Bone marrow (tissue), 2 donors: Measurements from ENCODE around the gene CHSY1.
"Not testable (repeated sequence)": the region's sequence is repeated elsewhere in the genome, so short reads cannot be mapped to it uniquely, and the experiment has no call there.

ENCODE experiments used
- DNase-seq, 2 donors: peaks; one replicate each; lab custom pipeline; 2025; lab: John Stamatoyannopoulos, UW

Gene CHSY1

DNA sequence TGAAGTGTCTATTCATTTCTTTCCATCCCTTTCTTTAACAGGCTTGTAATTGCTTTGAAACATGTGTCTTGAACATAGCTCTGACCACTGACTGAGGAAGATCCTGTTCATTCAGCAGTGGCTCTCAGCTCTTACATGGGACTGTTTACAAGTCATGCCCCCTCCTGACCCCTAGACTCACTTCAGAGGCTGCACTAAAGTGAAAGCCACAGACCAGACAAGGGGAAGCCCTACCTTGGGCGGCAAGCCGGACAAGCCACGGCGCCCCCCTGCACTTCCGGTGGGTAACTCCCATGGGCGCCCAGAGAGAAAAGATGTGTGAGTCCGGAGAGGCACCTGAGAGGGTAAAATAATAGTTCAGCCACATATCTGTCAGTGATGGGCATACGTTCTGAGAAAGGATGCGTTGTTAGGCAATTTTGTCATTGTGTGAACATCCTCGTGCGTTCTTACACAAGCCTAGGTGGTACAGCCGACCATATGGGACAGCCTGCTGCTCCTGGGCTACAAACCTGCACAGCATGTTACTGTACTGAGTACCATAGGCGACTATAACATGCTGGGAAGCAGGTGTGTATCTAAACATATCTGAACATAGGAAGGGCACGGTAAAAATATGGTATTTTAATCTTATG, 116.2 kb downstream of the CHSY1 start:
- no peak for DNase-seq

DNA sequence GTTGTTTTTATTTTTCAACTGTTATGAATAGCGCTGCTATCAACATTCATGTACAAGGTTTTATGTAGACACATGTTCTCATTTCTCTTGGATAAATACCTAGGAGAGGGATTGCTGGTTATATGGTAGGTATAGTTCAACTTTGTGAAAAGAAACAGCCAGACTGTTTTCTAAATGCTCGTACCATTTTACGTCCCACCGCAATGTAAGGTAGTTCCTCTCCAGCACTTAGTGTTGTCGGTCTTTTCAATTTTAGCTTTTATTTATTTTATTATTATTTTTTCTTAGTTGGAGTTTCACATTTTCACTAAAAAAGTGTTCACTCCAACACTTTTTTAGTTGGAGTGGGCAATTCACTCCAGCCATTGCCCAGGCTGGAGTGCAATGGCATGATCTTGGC, 117.1 kb downstream of the CHSY1 start:
- no peak for DNase-seq

DNA sequence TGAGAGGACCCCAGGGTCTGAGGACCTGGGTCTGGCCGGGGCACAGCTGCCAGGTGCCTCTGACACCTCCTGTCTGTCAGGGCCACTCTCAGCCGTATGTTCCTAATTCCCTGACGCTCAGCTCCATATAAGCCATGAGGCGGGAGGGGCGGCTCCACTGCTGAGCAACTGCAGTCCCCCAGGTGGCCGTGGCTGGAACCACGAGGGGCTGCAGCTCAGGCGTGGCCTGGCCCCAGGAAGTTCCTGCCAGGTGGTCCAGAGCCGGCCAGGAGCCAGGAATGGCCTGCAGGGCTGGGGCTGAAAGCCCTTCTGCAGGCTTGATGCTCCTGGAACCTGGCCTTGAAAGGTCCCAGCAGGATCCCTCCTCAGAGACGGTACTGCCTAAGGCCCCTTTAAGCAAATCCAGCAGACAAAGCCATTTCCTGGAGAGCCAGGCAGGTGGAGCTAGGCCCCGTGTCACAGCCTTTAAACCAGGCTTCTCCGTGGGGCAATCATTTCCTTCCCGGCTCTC, 118.0 kb downstream of the CHSY1 start:
- no peak for DNase-seq

DNA sequence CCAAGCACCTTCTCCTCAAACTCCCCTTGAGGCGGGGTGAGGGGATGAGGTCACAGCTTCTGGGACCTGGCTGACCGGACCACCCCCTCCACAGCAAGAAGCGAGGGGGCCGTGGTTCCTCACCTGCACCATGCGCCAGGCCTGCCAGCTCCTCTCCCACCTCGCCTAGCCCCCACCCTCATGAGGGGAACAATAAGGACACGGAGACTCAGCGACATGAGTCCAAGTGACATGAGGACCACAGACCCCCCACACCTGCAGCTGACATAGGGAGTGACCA, 118.7 kb downstream of the CHSY1 start:
- DNase-seq, result no peak

DNA sequence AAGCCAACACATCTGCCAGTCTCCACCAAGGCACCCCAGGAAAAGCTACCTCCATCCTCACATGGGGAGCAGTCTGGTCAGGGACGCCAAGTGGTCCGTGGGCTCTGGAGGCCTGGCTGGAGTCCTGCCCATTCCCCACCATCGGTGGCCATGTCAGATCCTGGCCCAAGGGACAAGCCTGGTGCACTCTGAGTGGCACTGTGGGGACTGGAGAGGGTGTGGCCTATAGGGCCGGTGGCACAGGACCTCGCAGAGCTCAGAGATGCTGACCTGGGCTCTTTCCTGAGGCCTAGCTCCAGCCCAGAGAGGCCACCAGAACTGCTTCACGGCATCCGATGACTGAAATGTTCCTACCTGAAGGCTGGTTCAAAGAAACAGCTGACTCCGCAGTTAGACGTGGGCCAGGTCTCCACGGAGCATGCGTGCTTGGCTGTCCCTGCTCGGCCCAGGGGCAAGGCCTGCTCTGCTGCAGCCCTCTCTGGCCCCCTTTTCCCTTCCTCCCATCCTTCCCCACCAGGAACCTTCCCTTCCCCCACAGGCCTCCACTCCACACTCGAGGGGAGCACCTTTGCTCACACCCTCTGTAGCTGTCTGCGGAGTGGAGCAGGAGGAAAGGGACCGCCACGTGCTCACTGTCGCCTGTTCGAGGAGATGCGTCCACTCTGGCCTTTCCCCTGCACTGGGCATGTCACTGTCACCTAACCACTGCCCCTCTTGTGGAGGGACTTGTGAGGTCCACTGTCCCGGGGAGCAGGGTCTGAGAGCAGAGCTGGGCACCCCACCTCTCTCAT, 119.3 kb downstream of the CHSY1 start:
- DNase-seq, result no peak

DNA sequence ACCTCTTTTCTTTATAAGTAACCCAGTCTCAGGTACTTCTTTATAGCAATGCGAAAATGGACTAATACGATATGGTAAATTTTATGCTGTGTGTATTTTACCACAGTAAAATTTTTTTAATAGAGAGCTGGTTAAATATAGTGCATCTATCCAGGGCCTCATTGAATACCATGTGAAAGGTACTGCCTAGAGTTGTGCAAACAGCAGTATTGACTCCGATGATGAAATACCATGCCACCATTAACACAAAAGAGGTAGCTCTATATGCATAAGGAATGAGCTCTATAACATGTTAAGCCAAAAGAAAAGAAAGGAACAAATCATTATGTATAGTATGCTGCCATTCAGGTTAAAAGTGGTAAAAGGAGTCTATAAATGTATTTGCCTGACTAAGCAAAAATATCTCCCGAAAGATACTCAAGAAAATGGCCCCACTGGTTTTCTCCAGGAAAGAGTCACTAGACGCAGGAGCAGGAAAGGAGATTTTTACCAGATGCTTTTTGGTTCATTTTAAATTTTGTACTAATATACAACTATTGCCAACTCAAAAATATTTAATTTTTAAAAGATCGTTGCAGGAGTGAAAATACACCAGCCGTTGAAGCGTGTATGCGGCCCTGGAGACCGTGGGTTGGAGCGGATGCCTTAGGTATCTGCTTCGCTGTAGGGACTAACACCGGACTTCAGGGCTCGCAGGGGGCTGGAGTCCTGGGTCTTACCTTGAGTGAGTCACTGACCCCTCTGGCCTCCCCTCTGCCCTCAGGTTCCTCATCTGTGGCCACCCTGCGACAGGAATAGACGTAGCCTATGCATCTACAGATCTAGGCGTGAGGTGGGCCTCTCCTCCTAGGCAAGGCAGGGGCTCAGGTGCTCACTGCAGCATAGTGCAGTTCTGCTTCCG, 120.1 kb downstream of the CHSY1 start:
- DNase-seq, result no peak

DNA sequence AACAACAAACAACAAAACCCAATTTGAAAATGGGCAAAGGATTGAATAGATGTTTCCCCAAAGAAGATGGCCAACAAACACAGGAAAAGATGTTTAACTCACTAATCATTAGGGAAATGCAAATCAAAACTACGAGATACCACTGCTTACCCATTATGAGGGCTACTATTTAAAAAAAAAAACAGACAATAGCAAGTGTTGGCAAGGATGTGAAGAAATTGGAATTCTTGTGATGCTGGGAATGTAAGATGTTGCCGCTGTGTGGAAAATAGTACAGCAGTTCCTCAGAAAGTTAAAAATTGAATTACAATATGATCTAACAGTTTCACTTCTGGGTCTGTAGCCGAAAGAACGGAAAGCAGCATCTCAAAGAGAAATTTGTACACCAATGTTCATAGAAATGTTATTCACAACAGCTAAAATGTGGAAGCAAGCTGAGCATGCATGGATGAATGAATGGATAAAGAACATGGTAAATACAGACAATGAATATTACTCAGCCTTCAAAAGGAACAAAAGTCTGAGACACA, 121.9 kb downstream of the CHSY1 start:
- DNase-seq, result no peak

DNA sequence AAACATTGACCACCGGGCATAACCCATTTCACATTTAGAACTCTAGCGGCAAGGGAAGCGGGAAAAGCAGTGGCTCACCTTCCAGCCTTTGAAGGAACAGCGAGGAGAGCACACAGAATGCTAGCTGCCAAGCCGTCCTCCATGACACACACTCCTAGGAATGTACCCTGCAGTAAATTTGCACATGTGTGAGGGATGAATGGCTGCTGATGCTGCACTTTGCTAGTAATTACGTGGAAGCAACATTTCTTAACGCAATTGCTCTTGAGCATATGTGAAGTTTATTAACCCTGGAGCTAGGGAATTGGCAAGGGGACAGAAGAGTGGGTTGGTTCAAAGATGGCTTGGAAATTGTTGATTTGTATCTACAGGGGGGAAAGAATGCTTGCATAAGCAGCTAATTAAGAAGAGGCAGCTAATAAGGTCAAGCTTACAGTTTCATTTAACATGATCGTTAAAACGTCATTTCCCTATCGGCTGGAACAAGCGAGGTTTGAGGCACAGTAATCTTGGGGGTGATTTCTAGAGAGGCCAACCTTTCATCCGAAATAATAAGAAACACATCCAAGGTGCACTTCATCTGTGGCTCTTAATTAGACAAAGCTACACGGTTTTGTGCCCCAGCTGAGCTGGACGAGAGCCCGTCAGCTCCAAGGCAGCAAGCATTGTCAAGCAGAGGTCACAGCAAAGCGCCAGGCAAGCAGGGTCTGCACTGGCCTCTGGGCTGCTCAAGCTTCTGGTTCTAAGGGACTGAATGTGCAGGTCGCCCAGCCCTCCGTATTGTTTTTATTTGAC, 123.4 kb downstream of the CHSY1 start:
- no peak for DNase-seq

DNA sequence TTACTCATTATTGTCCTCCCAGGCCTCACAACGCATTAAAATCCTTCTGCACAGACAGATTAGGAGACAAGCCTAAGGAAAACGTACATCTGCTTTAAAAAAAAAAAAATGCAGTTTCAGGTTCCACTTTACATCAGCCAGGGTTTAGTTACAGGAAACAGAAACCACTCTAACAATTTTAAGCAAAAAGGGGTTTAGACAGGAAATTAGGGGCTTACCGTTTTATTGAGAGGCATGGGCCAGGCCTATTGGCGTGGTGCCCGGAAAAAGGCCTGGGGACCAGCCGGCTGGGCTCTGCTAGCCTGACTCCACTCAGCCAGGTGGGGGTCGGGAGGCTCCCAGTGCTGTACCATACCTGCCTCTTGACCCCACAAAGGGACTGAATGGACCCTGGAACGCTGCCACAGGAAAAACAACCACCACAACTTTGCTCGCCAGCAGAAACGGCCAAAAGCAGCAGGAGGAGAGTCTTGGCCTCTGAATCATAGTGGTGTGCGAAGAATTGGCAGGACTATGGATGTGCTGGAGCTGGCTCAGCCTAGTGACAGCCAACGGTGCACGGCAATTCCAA, 124.3 kb downstream of the CHSY1 start:
- DNase-seq, result peak in 1 of 2 donors; percentile 73

DNA sequence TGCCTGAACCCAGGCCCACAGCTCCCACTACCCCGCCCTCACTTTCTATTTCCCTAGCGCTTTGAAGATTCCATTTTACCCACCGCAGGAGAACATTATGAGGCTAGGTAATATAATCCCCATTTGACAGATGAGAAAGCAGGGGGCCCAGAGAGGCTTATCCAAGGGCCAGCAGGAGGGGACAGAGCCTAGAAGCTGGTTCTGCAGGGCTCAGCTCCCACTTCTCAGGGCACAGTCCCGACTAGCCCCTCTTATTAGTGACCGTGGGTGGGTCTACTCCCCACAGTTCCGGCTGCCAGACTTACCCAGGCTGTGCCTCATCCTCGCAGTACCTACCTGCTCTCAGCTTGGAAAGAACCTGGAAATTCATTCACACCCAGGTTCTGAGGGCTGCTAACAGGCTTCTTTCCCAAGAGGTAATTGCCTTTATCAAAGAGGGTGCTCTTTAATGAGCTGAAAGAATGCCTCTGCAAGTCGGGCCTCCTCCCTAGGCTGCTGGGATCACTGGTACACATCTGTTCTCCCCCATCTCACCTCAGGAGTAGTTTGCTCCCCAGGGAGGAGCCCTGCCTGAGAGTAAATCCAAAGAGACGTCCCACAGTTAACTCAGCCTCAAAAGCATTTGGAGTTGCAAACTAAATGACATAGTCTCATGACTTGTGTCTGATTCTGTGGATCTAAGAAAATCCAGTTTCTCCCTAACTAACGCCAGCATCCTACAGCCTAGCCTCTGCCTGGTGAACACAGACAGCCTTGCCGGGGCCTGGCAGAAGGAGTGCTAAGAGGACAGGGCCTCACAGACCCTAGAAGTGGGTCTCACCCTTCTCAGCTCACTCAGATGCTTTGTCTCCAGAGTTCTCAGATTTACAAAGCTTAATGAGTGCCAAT, 125.0 kb downstream of the CHSY1 start:
- no peak for DNase-seq

DNA sequence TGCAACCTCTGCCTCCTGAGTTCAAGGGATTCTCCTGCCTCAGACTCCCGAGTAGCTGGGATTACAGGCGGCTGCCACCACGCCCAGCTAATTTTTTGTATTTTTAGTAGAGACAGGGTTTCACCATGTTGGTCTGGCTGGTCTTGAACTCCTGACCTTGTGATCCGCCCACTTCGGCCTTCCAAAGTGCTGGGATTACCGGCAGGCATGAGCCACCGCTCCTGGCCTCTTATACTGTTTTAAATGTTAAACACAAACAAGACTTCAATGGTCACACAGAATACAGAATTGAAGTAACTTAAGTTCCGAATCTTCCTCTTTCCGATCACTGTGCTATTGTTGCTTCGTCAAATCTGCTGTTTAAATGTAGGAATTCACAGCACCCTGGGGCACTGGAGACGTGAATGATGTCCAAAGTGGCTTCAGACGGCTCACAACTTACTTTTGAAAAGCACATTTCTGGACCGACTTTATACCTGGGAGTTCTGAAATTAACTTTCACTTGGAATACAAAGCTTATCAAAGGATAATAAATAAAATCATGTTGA, 125.9 kb downstream of the CHSY1 start:
- not testable (repeated sequence) for DNase-seq
